BLaER1 (cell line): ENCODE data around the gene NEGR1.

Source experiments
- H3K27ac ChIP-seq: shearing (Covaris generic); formaldehyde crosslinking; 2 replicates; pipeline ENCODE4 v1.8.1; 2022
- H3K27me3 ChIP-seq: shearing (Covaris generic); formaldehyde crosslinking; 2 replicates; pipeline ENCODE4 v1.8.1; 2022
- H3K36me3 ChIP-seq: shearing (Covaris generic); formaldehyde crosslinking; 2 replicates; pipeline ENCODE4 v1.8.1; 2022
- H3K4me1 ChIP-seq: shearing (Covaris generic); formaldehyde crosslinking; 2 replicates; pipeline ENCODE4 v1.8.1; 2022
- H3K4me2 ChIP-seq: shearing (Covaris generic); formaldehyde crosslinking; 2 replicates; pipeline ENCODE4 v1.8.1; 2022
- H3K4me3 ChIP-seq: shearing (Covaris generic); formaldehyde crosslinking; 2 replicates; pipeline ENCODE4 v1.8.1; 2022
- H3K9ac ChIP-seq: shearing (Covaris generic); formaldehyde crosslinking; 2 replicates; pipeline ENCODE4 v1.8.1; 2022
- H3K9me3 ChIP-seq: shearing (Covaris generic); formaldehyde crosslinking; 2 replicates; pipeline ENCODE4 v1.8.1; 2022
- H4K20me1 ChIP-seq: shearing (Covaris generic); formaldehyde crosslinking; 2 replicates; pipeline ENCODE4 v1.8.1; 2022
- Cebpa-rat ChIP-seq: shearing (Covaris generic); IDR thresholded peaks from 2 replicates; pipeline ENCODE4 v1.8.1; 2022

Gene NEGR1

GRCh38 chr1:71667216-71667615 is 615.1 kb downstream of the NEGR1 start:
- Histone ChIP-seq H3K36me3 (no peaks in the 10 kb centered on the region), H3K4me3 (no peak overlapping the region), H3K9ac (no peak overlapping the region), H3K27ac (no peak overlapping the region), H4K20me1 (no peaks in the 10 kb centered on the region; the same call in 1 of the 2 replicates), H3K27me3 (no peaks in the 10 kb centered on the region), H3K9me3 (no peaks in the 10 kb centered on the region), H3K4me1 (no peaks in the 10 kb centered on the region), H3K4me2 (no peak overlapping the region)
- TF ChIP-seq Cebpa-rat, result no peak

- Histone ChIP-seq H3K4me2 (no peak overlapping the region), H4K20me1 (no peaks in the 10 kb centered on the region; the same call in 1 of the 2 replicates), H3K9me3 (no peaks in the 10 kb centered on the region), H3K27ac (no peak overlapping the region), H3K4me3 (no peak overlapping the region), H3K36me3 (no peaks in the 10 kb centered on the region), H3K4me1 (no peaks in the 10 kb centered on the region), H3K9ac (no peak overlapping the region), H3K27me3 (no peaks in the 10 kb centered on the region)
- no peak for TF ChIP-seq Cebpa-rat
Measured at GRCh38 chr1:71666609-71667008, 615.7 kb downstream of the NEGR1 start.

GRCh38 chr1:71660411-71660810 is 621.9 kb downstream of the NEGR1 start:
- no peak for TF ChIP-seq Cebpa-rat

DNA sequence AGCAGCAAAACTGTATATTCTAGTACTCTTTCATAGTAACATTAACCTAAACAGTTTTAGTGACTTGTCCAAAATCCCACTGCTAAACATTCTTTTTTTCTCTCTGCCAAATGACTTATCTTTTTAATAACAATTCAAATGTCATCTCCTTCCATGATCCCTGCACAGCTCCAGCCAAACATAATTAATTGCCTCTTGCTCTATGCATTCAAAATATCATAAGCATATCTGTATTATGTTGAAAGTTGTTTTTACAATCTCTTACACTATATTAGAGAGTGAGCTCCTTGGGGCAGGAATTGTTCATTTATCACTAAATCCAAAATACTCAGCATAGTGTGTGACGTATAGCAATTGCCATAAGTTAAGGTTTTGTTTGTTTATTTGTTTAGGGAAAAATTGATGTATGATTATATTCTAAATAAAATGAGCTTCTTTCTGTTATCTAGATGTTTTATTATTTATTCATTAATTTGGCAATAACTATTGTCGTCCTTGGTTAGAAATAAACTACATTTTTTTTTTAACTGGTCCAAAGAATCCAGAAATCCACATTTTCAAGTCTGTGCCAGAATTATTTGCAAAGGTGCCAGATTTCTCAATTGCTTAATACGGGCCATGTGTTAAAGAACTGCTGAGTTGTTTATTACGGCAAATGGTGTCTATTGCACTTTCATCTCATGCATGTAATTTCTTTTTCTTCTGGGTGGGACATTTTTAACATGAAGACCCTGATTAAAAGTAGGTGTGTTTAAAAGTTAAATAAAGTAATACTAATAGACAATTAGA is 624.3 kb downstream of the NEGR1 start:
- TF ChIP-seq Cebpa-rat, result no peak
- no peak overlapping the region for H3K4me3 ChIP-seq
- no peaks in the 10 kb centered on the region for H3K9me3 ChIP-seq
- H4K20me1 ChIP-seq, result peaks cover 15% of the 10 kb centered on the region; the same call in 1 of the 2 replicates
- no peaks in the 10 kb centered on the region for H3K27me3 ChIP-seq
- no peaks in the 10 kb centered on the region for H3K4me1 ChIP-seq
- H3K9ac ChIP-seq, result no peak overlapping the region
- H3K27ac ChIP-seq, result no peak overlapping the region
- no peaks in the 10 kb centered on the region for H3K36me3 ChIP-seq
- H3K4me2 ChIP-seq, result no peak overlapping the region

More at GRCh38 chr1:71660411-71660810, 621.9 kb downstream of the NEGR1 start:
- H3K9ac ChIP-seq, result no peak overlapping the region
- no peaks in the 10 kb centered on the region for H3K4me1 ChIP-seq
- H3K4me2 ChIP-seq, result no peak overlapping the region
- H3K27me3 ChIP-seq, result no peaks in the 10 kb centered on the region
- no peak overlapping the region for H3K4me3 ChIP-seq
- H3K27ac ChIP-seq, result no peak overlapping the region
- H4K20me1 ChIP-seq, result peaks cover 13% of the 10 kb centered on the region; the same call in 1 of the 2 replicates
- H3K9me3 ChIP-seq, result no peaks in the 10 kb centered on the region
- H3K36me3 ChIP-seq, result no peaks in the 10 kb centered on the region

DNA sequence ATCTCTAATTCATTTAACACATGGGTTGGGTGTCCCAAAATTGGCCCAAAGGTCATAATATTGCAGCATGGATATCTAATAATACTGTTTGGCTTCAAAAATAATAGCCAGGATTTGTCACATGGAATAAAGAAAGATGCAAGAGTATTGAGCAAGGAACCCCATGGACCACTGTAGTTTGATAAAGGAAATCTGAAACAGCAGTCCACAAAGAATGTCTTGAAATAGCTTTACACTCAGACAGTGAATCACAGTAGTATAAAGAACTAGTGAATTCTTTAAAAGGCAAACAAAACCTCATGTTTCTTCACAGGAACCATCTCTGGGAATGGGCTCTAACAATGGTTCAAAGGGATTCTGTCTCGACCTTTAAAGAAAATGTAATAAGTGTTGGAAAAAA is 625.4 kb downstream of the NEGR1 start:
- Histone ChIP-seq H3K4me1 (no peaks in the 10 kb centered on the region), H3K9ac (no peak overlapping the region), H3K27me3 (no peaks in the 10 kb centered on the region), H4K20me1 (peaks cover 15% of the 10 kb centered on the region; the same call in 1 of the 2 replicates), H3K9me3 (no peaks in the 10 kb centered on the region), H3K4me3 (no peak overlapping the region), H3K27ac (no peak overlapping the region), H3K36me3 (no peaks in the 10 kb centered on the region), H3K4me2 (no peak overlapping the region)
- TF ChIP-seq Cebpa-rat, result no peak

DNA sequence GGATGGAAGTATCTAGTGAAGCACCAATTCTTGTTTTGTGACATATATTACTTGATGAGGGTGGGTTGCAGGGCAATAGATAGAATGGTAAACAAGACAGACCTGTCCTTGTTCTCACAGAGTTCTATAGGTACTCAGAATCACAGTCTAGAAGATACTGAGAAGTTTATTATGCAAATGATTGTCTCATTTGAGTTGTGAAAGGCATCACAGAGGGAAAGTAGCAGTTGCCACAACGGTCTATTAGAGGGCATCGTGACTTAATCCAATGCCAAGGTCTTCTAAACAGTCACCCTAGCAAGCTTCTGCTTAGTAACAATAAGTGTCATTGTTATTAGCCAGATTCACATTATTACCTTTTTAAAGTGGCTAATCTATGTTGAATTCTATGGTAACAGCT is 626.7 kb downstream of the NEGR1 start:
- Histone ChIP-seq H3K27ac (no peak overlapping the region), H3K27me3 (no peaks in the 10 kb centered on the region), H3K4me2 (no peak overlapping the region), H3K9ac (no peak overlapping the region), H4K20me1 (peaks cover 15% of the 10 kb centered on the region; the same call in 1 of the 2 replicates), H3K4me1 (no peaks in the 10 kb centered on the region), H3K9me3 (no peaks in the 10 kb centered on the region), H3K4me3 (no peak overlapping the region), H3K36me3 (no peaks in the 10 kb centered on the region)
- TF ChIP-seq Cebpa-rat, result no peak

- Histone ChIP-seq H3K27me3 (no peaks in the 10 kb centered on the region), H4K20me1 (peaks cover 21% of the 10 kb centered on the region; the same call in 1 of the 2 replicates), H3K4me2 (no peak overlapping the region), H3K27ac (no peak overlapping the region), H3K9me3 (no peaks in the 10 kb centered on the region), H3K36me3 (no peaks in the 10 kb centered on the region), H3K9ac (no peak overlapping the region), H3K4me1 (no peaks in the 10 kb centered on the region), H3K4me3 (no peak overlapping the region)
- no peak for TF ChIP-seq Cebpa-rat
Measured at GRCh38 chr1:71653952-71654351, 628.4 kb downstream of the NEGR1 start.

GRCh38 chr1:71651214-71651613 is 631.1 kb downstream of the NEGR1 start:
- no peak overlapping the region for H3K4me2 ChIP-seq
- H4K20me1 ChIP-seq, result peaks cover 29% of the 10 kb centered on the region; the same call in 1 of the 2 replicates
- H3K27me3 ChIP-seq, result no peaks in the 10 kb centered on the region
- H3K27ac ChIP-seq, result no peak overlapping the region
- no peaks in the 10 kb centered on the region for H3K36me3 ChIP-seq
- no peak for TF ChIP-seq Cebpa-rat
- no peak overlapping the region for H3K9ac ChIP-seq
- H3K4me1 ChIP-seq, result no peaks in the 10 kb centered on the region
- no peaks in the 10 kb centered on the region for H3K9me3 ChIP-seq
- H3K4me3 ChIP-seq, result no peak overlapping the region

GRCh38 chr1:71650119-71650518 is 632.2 kb downstream of the NEGR1 start:
- Histone ChIP-seq H3K9ac (no peak overlapping the region), H3K36me3 (no peaks in the 10 kb centered on the region), H3K4me1 (no peaks in the 10 kb centered on the region), H3K27ac (no peak overlapping the region), H3K4me2 (no peak overlapping the region), H3K9me3 (no peaks in the 10 kb centered on the region), H4K20me1 (peaks cover 19% of the 10 kb centered on the region; the same call in 1 of the 2 replicates), H3K4me3 (no peak overlapping the region), H3K27me3 (no peaks in the 10 kb centered on the region)
- no peak for TF ChIP-seq Cebpa-rat

DNA sequence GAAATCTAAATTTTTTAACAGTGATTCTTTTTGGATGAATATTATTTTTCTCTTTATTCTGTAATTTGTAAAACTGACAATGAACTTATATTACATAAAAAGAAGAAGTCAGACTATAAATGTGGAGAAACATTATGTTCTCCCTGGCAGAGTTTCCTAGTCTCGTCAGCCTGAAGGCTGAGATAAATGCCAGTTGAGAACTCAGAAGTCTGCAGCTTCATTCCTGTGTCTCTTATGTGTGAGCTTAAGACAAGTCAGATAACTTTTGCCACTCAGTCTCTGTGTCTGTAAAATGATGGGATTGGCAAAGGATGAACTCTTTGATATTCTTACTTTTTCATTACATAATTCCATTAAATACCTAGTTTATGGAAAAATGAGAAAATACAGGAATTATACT is 632.7 kb downstream of the NEGR1 start:
- Histone ChIP-seq H3K36me3 (no peaks in the 10 kb centered on the region), H3K4me1 (no peaks in the 10 kb centered on the region), H4K20me1 (peaks cover 19% of the 10 kb centered on the region; the same call in 1 of the 2 replicates), H3K4me3 (no peak overlapping the region), H3K9ac (no peak overlapping the region), H3K27ac (no peak overlapping the region), H3K4me2 (no peak overlapping the region), H3K27me3 (no peaks in the 10 kb centered on the region), H3K9me3 (no peaks in the 10 kb centered on the region)
- no peak for TF ChIP-seq Cebpa-rat
